T-helper 17 cell (primary cell): ENCODE measurements around the gene KRT38. TPM values are rescaled to one million over a fixed set of nuclear protein-coding genes. Genes with fewer than 3 reads are reported as not detected.

ENCODE experiments used
- ATAC-seq: fragments of 150-1000 bp; cut with Tn5 transposase; 2 replicates; pipeline ENCODE4 v1.10.0; 2021; ENCODE audit warnings: mild to moderate bottlenecking, moderate library complexity
- DNase-seq, 3 donors: peaks; one replicate each; pipeline versions ENCODE4 v3.0.0 to v3.0.0-alpha.2; 2020 to 2021
- H3K9me3 ChIP-seq: one replicate; pipeline ENCODE4 v1.7.0; 2013; ENCODE audit warnings: low read length, mild to moderate bottlenecking; ENCODE audit not compliant: control insufficient read depth, poor library complexity, severe bottlenecking
- H3K27ac Mint-ChIP-seq: one replicate; pipeline ENCODE4 v1.8.0; 2022; ENCODE audit warnings: mild to moderate bottlenecking, moderate library complexity, mixed read lengths
- H3K27me3 Mint-ChIP-seq: one replicate; pipeline ENCODE4 v1.8.0; 2022; ENCODE audit warnings: mixed read lengths
- H3K36me3 Mint-ChIP-seq: one replicate; pipeline ENCODE4 v1.8.0; 2022; ENCODE audit warnings: low read depth, mixed read lengths
- H3K4me1 Mint-ChIP-seq: one replicate; pipeline ENCODE4 v1.8.0; 2022; ENCODE audit warnings: mild to moderate bottlenecking, mixed read lengths
- H3K4me3 Mint-ChIP-seq: one replicate; pipeline ENCODE4 v1.8.0; 2022; ENCODE audit warnings: mild to moderate bottlenecking, moderate library complexity, mixed read lengths
- total RNA-seq, 4 donors: library from RNA in 2 of 4; stranded (reverse) in 2 of 4; gene quantifications; one replicate each; pipeline ENCODE4 v1.2.3 and lab custom pipeline; 2022 to 2026

The KRT38 gene
- total RNA-seq, 2 donors from 2014 or later, result not detected

GRCh38 chr17:41394254-41394996, 46.4 kb downstream of the KRT38 start:
- Mint-ChIP-seq H3K4me1 (peaks cover 2% of the 10 kb centered on the region), H3K4me3 (no peak overlapping the region), H3K36me3 (no peaks in the 10 kb centered on the region), H3K27me3 (peaks cover 19% of the 10 kb centered on the region), H3K27ac (no peak overlapping the region)
- ATAC-seq (no peak), DNase-seq (no peak)
- H3K9me3 ChIP-seq, result no peaks in the 10 kb centered on the region

- Mint-ChIP-seq H3K4me1 (no peaks in the 10 kb centered on the region), H3K27ac (no peak overlapping the region), H3K4me3 (no peak overlapping the region), H3K36me3 (no peaks in the 10 kb centered on the region), H3K27me3 (peaks cover 19% of the 10 kb centered on the region)
- no peak for DNase-seq
- no peaks in the 10 kb centered on the region for H3K9me3 ChIP-seq
- ATAC-seq, result no peak
Measured at GRCh38 chr17:41393826-41394225, 47.0 kb downstream of the KRT38 start.

- H3K27me3 Mint-ChIP-seq, result peaks cover 19% of the 10 kb centered on the region
- H3K4me1 Mint-ChIP-seq, result no peaks in the 10 kb centered on the region
- no peaks in the 10 kb centered on the region for H3K36me3 Mint-ChIP-seq
- no peak overlapping the region for H3K4me3 Mint-ChIP-seq
- no peak for DNase-seq
- ATAC-seq, result no peak
- H3K27ac Mint-ChIP-seq, result no peak overlapping the region
- no peaks in the 10 kb centered on the region for H3K9me3 ChIP-seq
Measured at GRCh38 chr17:41393294-41393693, 47.5 kb downstream of the KRT38 start.

GRCh38 chr17:41392278-41392677, 48.5 kb downstream of the KRT38 start:
- ATAC-seq (no peak), DNase-seq (no peak)
- Mint-ChIP-seq H3K27ac (no peak overlapping the region), H3K27me3 (peaks cover 14% of the 10 kb centered on the region), H3K36me3 (no peaks in the 10 kb centered on the region), H3K4me1 (no peaks in the 10 kb centered on the region), H3K4me3 (no peak overlapping the region)
- no peaks in the 10 kb centered on the region for H3K9me3 ChIP-seq

- Mint-ChIP-seq H3K36me3 (no peaks in the 10 kb centered on the region), H3K27me3 (peaks cover 14% of the 10 kb centered on the region)
Measured at GRCh38 chr17:41391535-41391934, 49.2 kb downstream of the KRT38 start.

GRCh38 chr17:41390411-41390938, 50.3 kb downstream of the KRT38 start:
- Mint-ChIP-seq H3K27ac (no peak overlapping the region), H3K27me3 (peaks cover 14% of the 10 kb centered on the region), H3K4me3 (no peak overlapping the region), H3K4me1 (no peaks in the 10 kb centered on the region), H3K36me3 (no peaks in the 10 kb centered on the region)
- DNase-seq (no peak), ATAC-seq (no peak)
- H3K9me3 ChIP-seq, result peaks cover 10% of the 10 kb centered on the region

More at GRCh38 chr17:41391535-41391934, 49.2 kb downstream of the KRT38 start:
- peaks cover 6% of the 10 kb centered on the region for H3K9me3 ChIP-seq
- DNase-seq (no peak), ATAC-seq (no peak)
- Mint-ChIP-seq H3K27ac (no peak overlapping the region), H3K4me3 (no peak overlapping the region), H3K4me1 (no peaks in the 10 kb centered on the region)

GRCh38 chr17:41387670-41388069, 53.1 kb downstream of the KRT38 start:
- ATAC-seq, result no peak
- H3K36me3 Mint-ChIP-seq, result no peaks in the 10 kb centered on the region
- H3K4me3 Mint-ChIP-seq, result no peak overlapping the region
- no peak overlapping the region for H3K27ac Mint-ChIP-seq
- DNase-seq, result no peak
- no peaks in the 10 kb centered on the region for H3K4me1 Mint-ChIP-seq
- H3K9me3 ChIP-seq, result peaks cover 10% of the 10 kb centered on the region
- H3K27me3 Mint-ChIP-seq, result peaks cover under 1% of the 10 kb centered on the region

GRCh38 chr17:41386227-41386626, 54.6 kb downstream of the KRT38 start:
- Mint-ChIP-seq H3K27me3 (no peaks in the 10 kb centered on the region), H3K27ac (no peak overlapping the region), H3K4me3 (no peak overlapping the region), H3K4me1 (no peaks in the 10 kb centered on the region), H3K36me3 (no peaks in the 10 kb centered on the region)
- DNase-seq (no peak), ATAC-seq (no peak)
- peaks cover 10% of the 10 kb centered on the region for H3K9me3 ChIP-seq

Other genes starting within 250 kb of the KRT38 start
- not detected for gene KRTAP9-2, start 214.3 kb downstream of the KRT38 start, total RNA-seq
- gene KRTAP9-3, start 208.5 kb downstream of the KRT38 start, total RNA-seq, result not detected
- not detected for gene KRTAP9-8, start 203.0 kb downstream of the KRT38 start, total RNA-seq
- gene KRTAP9-4, start 191.3 kb downstream of the KRT38 start, total RNA-seq, result not detected
- not detected for gene KRTAP9-9, start 185.6 kb downstream of the KRT38 start, total RNA-seq
- gene KRTAP9-6, start 175.6 kb downstream of the KRT38 start, total RNA-seq, result not detected
- gene KRTAP9-7, start 165.3 kb downstream of the KRT38 start, total RNA-seq, result not detected
- gene KRTAP29-1, start 138.1 kb downstream of the KRT38 start, total RNA-seq, result not detected
- under 1 TPM; 0.17 to 0.34 TPM for gene KRTAP16-1, start 131.7 kb downstream of the KRT38 start, total RNA-seq
- not detected for gene KRTAP17-1, start 125.3 kb downstream of the KRT38 start, total RNA-seq
- gene KRT33A, start 90.2 kb downstream of the KRT38 start, total RNA-seq, result not detected
- gene KRT33B, start 71.2 kb downstream of the KRT38 start, total RNA-seq, result not detected
- gene KRT34, start 58.7 kb downstream of the KRT38 start, total RNA-seq, result not detected
- gene KRT31, start 43.4 kb downstream of the KRT38 start, total RNA-seq, result not detected
- gene KRT37, start 16.4 kb downstream of the KRT38 start, total RNA-seq, result not detected
- gene KRT32, start 26.4 kb upstream of the KRT38 start, total RNA-seq, result not detected
- gene KRT35, start 40.2 kb upstream of the KRT38 start, total RNA-seq, result not detected
- gene KRT36, start 48.9 kb upstream of the KRT38 start, total RNA-seq, result not detected
- gene KRT13, start 64.6 kb upstream of the KRT38 start, total RNA-seq, result not detected
- gene KRT15, start 77.9 kb upstream of the KRT38 start, total RNA-seq, result not detected
- gene KRT19, start 87.3 kb upstream of the KRT38 start, total RNA-seq, result not detected
- not detected for gene KRT9, start 131.1 kb upstream of the KRT38 start, total RNA-seq
- not detected for gene KRT14, start 145.9 kb upstream of the KRT38 start, total RNA-seq
- not detected for gene KRT16, start 171.8 kb upstream of the KRT38 start, total RNA-seq
- not detected for gene KRT17, start 183.6 kb upstream of the KRT38 start, total RNA-seq
- gene EIF1, start 247.9 kb upstream of the KRT38 start, total RNA-seq, result 1,000 to 10,000 TPM; 2,426 to 2,697 TPM